HUES48 (cell line): Measurements from ENCODE around the gene LHX4.
A peak's percentile ranks its signal among the peaks of the same experiment; 100 is the strongest.

Experiments used
- H3K27ac ChIP-seq: one replicate; pipeline ENCODE4 v1.7.0; 2013; ENCODE audit warnings: low read depth, low read length, inconsistent platforms
- H3K27me3 ChIP-seq: 2 replicates; pipeline ENCODE4 v1.6.1; 2013; ENCODE audit warnings: mild to moderate bottlenecking, low read length; ENCODE audit not compliant: control insufficient read depth, insufficient read depth
- H3K36me3 ChIP-seq: 2 replicates; pipeline ENCODE4 v1.6.1; 2013; ENCODE audit warnings: low read length; ENCODE audit not compliant: control insufficient read depth, insufficient read depth
- H3K4me1 ChIP-seq: 2 replicates; pipeline ENCODE4 v1.6.1; 2013; ENCODE audit warnings: mild to moderate bottlenecking, low read length; ENCODE audit not compliant: control insufficient read depth, insufficient read depth
- H3K4me3 ChIP-seq: 2 replicates; pipeline ENCODE4 v1.5.1; 2013; ENCODE audit warnings: mild to moderate bottlenecking, low read depth, low read length
- H3K9ac ChIP-seq: 2 replicates; pipeline ENCODE4 v1.6.1; 2013; ENCODE audit warnings: mild to moderate bottlenecking, low read depth, low read length, moderate library complexity
- H3K9me3 ChIP-seq: 2 replicates; pipeline ENCODE4 v1.6.1; 2013; ENCODE audit warnings: low read length; ENCODE audit not compliant: control insufficient read depth, insufficient read depth

Gene LHX4

GRCh38 chr1:180228648-180229482 is 1.2 kb upstream of the LHX4 start:
- H3K4me3 ChIP-seq, result peak overlapping the region; percentile 64
- peaks cover 26% of the 10 kb centered on the region for H3K4me1 ChIP-seq
- H3K9me3 ChIP-seq, result no peaks in the 10 kb centered on the region; the same call in 1 of the 2 replicates
- H3K27ac ChIP-seq, result no peak overlapping the region
- peaks cover 86% of the 10 kb centered on the region for H3K27me3 ChIP-seq
- no peaks in the 10 kb centered on the region for H3K36me3 ChIP-seq
- peak overlapping the region; percentile 57 for H3K9ac ChIP-seq

DNA sequence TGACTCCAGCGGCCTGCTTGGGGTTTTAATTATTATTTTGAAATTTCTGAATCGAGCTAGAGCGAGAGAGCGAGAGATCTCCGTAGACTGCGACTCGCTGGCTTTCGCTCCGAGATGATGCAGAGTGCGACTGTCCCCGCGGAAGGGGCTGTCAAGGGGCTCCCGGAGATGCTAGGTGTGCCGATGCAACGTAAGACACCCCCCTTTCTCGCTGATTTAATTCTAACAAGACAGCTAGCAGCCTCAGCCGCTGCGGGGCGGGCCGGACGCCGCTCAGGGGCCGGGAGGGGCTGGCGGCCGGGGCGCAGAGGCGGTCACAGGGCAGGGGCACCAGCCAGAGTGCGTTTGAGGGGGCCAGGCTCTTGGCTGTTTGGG is 339 bp downstream of the LHX4 start:
- peak overlapping the region; percentile 70 for H3K4me3 ChIP-seq
- peaks cover 34% of the 10 kb centered on the region for H3K4me1 ChIP-seq
- H3K27ac ChIP-seq, result peak overlapping the region; percentile 60
- H3K9ac ChIP-seq, result peak overlapping the region; percentile 69
- H3K9me3 ChIP-seq, result no peaks in the 10 kb centered on the region; the same call in 1 of the 2 replicates
- peaks cover 91% of the 10 kb centered on the region for H3K27me3 ChIP-seq
- no peaks in the 10 kb centered on the region for H3K36me3 ChIP-seq

DNA sequence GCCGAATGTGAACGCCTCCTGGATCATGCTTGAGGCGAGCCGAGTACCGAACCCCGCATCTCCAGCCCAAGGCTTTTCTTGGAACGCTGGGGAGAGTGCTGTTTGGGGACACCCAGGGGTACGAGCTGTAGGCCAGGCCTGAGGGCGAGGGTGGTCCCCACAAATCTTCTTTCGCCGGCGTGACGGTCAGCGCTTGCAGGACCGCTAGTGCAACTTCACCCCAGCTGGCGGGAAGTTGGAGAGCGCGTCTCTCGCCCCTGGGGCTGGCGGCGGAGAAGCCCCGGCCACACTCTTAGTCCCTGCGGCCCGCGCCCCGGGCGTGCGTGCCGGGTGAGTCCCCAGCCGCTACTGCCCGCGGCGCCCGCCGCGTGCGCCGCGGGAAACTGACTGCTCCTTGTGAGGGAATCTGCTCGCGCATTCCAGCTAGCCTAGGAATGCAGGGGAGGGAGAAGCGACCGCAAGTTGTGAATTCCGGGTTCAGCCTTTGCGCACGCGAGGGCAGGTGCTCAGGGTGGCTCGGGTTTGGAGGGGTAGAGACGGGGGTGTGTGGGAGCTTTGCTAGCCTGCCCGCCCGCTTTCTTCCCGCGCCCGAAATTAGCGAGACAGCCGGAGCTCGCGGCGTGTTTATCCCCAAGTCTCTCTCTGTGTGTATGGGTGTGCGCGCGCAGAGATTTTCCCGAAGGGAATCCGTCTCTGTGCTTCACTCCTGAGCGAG is 884 bp downstream of the LHX4 start:
- Histone ChIP-seq H3K27ac (peak overlapping the region; percentile 60), H3K4me3 (peak overlapping the region; percentile 70), H3K36me3 (no peaks in the 10 kb centered on the region), H3K9ac (peak overlapping the region; percentile 69), H3K27me3 (peaks cover 91% of the 10 kb centered on the region), H3K4me1 (peaks cover 39% of the 10 kb centered on the region), H3K9me3 (no peaks in the 10 kb centered on the region; the same call in 1 of the 2 replicates)

- H3K9me3 ChIP-seq, result no peaks in the 10 kb centered on the region; the same call in 1 of the 2 replicates
- no peak overlapping the region for H3K27ac ChIP-seq
- peak overlapping the region; percentile 70 for H3K4me3 ChIP-seq
- peaks cover 91% of the 10 kb centered on the region for H3K27me3 ChIP-seq
- no peak overlapping the region for H3K9ac ChIP-seq
- peaks cover 45% of the 10 kb centered on the region for H3K4me1 ChIP-seq
- no peaks in the 10 kb centered on the region for H3K36me3 ChIP-seq
Observed at GRCh38 chr1:180231506-180231921, 1.4 kb downstream of the LHX4 start.

DNA sequence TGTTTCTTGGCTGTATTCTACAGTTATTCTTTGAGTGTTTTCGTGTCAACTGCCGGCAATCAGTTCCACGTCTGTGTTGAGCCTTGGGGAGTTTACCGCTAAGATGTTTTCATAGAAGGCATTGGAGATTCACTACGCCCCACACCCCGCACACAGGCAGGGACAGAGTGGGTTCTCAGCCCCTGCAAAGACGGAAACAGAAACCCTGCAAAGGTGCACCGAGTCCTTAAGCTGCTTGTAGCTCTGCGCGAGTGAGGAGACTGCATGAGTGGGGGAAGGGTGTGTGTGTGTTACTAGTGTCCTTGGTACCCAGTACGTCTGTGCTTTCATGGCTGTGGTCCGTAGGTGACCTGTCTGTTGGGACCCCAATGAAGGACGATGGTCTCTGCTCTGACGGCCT is 1.9 kb downstream of the LHX4 start:
- Histone ChIP-seq H3K4me1 (peaks cover 49% of the 10 kb centered on the region), H3K9me3 (no peaks in the 10 kb centered on the region; the same call in 1 of the 2 replicates), H3K9ac (no peak overlapping the region), H3K4me3 (peak overlapping the region; percentile 70), H3K27me3 (peaks cover 91% of the 10 kb centered on the region), H3K27ac (no peak overlapping the region), H3K36me3 (no peaks in the 10 kb centered on the region)

- peaks cover 53% of the 10 kb centered on the region for H3K4me1 ChIP-seq
Observed at GRCh38 chr1:180232521-180233043, 2.5 kb downstream of the LHX4 start.

DNA sequence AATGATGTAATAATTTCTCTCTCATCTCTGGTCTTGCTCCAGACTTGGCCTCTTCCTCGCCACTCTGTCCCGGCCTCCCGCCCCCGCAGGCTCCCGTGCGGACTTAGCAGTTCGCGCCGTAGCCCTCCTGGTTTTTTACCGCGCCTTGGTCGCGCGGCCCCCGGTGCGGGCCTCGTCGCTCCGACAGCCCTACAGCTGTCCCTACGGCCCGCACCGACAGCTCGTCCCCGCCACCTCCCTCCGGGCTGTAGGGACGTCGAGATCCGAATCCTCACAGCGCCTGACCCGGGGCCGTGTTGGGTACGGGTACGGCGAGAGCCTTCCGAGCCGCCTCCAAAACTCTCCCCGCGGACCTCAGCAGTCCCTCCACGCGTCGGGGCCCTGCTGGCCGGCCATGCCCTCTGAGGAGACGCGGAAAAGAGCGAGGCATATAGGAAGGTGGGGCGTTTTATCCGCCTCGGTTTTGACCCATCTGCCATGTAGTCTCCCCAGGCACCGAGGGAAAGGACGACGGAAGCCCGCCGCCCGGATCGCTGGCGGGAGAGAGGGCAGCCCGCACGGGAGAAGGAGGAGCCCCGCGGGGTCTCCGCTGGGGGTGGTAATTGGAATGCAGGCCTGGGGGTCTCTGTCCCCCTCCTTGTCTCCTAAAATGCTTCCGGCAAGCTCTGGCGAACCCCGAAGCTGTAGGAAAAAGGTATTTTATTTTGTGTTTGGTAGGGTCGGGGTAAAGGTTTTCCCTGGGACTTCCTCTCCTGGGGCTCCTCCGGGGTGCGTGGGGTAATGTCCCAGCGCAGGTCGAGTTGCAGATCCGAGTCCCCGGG is 3.3 kb downstream of the LHX4 start:
- peaks cover 54% of the 10 kb centered on the region for H3K4me1 ChIP-seq

More at GRCh38 chr1:180232521-180233043, 2.5 kb downstream of the LHX4 start:
- no peak overlapping the region for H3K9ac ChIP-seq
- peaks cover 91% of the 10 kb centered on the region for H3K27me3 ChIP-seq
- H3K27ac ChIP-seq, result no peak overlapping the region
- peak overlapping the region; percentile 70 for H3K4me3 ChIP-seq
- H3K9me3 ChIP-seq, result no peaks in the 10 kb centered on the region; the same call in 1 of the 2 replicates
- no peaks in the 10 kb centered on the region for H3K36me3 ChIP-seq

DNA sequence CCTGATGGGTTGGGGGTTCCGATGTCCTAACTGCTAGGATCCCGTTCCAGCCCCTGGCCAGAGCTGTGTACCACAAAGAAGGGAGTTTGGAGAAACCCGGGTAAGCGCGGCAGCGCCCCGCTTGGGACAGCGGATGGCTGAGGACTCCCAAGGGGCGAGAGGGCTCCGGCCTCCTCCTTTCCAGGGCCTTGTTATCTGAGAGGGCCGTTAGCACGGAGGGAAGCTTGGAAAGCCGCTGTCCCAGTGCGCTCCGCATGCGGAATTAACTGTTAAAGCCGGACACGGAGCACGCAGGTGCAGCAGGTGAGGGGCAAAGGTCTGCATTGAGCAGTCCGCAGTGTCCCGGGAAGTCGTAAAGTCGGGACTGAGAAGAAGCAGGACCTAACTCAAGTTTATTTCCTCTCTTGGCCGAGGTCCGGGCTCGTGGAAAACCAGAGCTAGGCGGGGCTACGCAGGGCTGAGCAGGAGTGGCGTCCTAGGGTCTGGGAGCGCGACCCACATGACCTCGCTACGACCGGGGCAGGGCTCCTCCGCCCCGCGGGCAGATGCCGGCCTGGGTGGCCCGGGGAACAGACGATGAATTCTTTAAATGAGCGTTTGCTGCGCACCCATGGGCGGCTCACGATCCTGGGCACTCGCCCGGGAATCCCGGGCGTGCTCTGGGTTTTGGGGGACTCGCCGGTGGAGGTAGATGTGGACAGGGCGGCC is 4.5 kb downstream of the LHX4 start:
- H3K27ac ChIP-seq, result no peak overlapping the region
- no peaks in the 10 kb centered on the region for H3K36me3 ChIP-seq
- H3K4me3 ChIP-seq, result peak overlapping the region; percentile 56
- H3K4me1 ChIP-seq, result peaks cover 66% of the 10 kb centered on the region
- H3K27me3 ChIP-seq, result peaks cover 85% of the 10 kb centered on the region
- no peaks in the 10 kb centered on the region for H3K9me3 ChIP-seq
- 0 out of 2 replicates have a peak overlapping the region, but pooled peaks have one; percentile 0 for H3K9ac ChIP-seq

More for the DNA sequence above, 3.3 kb downstream of the LHX4 start:
- Histone ChIP-seq H3K36me3 (no peaks in the 10 kb centered on the region), H3K27me3 (peaks cover 91% of the 10 kb centered on the region), H3K4me3 (peak overlapping the region; percentile 70), H3K9me3 (no peaks in the 10 kb centered on the region; the same call in 1 of the 2 replicates), H3K9ac (no peak overlapping the region), H3K27ac (no peak overlapping the region)

- Histone ChIP-seq H3K4me3 (peak overlapping the region; percentile 56), H3K27me3 (peaks cover 85% of the 10 kb centered on the region), H3K27ac (no peak overlapping the region), H3K9me3 (no peaks in the 10 kb centered on the region), H3K4me1 (peaks cover 71% of the 10 kb centered on the region), H3K36me3 (no peaks in the 10 kb centered on the region), H3K9ac (0 out of 2 replicates have a peak overlapping the region, but pooled peaks have one; percentile 0)
Observed at GRCh38 chr1:180235077-180235501, 5.0 kb downstream of the LHX4 start.
